HG03354 (cell line): Measurements from ENCODE around the gene MAT2A.
"Not testable (repeated sequence)": the region's sequence is repeated elsewhere in the genome, so short reads cannot be mapped to it uniquely, and the experiment has no call there.

Experiments
- ATAC-seq: cut with Tn5 transposase; IDR thresholded peaks from one replicate; pipeline ENCODE4 v1.9.1; 2021; ENCODE audit warnings: mild to moderate bottlenecking; ENCODE audit not compliant: unreplicated experiment, poor library complexity, severe bottlenecking

The MAT2A gene

DNA sequence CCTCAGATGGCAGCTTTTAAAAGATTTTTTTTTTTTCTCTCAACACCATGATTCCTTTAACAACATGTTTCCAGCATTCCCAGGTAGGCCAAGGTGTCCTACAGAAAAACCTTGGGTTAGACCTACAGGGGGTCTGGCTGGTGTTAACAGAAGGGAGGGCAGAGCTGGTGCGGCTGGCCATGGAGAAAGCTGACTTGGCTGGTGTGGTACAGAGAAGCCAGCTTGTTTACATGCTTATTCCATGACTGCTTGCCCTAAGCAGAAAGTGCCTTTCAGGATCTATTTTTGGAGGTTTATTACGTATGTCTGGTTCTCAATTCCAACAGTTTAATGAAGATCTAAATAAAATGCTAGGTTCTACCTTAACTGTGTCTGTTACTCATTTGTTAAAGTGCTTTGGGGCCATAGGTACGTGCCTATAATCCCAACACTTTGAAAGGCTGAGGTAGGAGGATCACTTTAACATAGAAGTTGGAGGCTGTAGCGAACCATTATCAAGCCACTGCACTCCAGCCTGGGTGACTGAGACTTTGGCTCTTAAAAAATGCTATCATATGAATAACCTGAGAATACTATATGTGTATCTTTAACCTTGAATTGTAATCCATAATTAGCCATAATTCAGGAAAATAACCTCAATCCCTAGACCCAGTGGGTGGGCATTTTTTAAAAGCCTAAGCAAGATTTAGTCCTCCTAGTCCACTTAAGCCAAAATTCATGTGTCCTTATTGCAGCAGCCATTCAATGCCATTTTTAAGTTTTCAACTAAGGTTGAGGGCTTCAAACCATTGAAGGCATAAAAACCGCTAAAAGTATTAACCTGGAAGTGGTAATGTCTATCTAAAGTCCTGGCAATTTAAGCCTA lies 6.2 kb downstream of the MAT2A start:
- not testable (repeated sequence) for ATAC-seq

DNA sequence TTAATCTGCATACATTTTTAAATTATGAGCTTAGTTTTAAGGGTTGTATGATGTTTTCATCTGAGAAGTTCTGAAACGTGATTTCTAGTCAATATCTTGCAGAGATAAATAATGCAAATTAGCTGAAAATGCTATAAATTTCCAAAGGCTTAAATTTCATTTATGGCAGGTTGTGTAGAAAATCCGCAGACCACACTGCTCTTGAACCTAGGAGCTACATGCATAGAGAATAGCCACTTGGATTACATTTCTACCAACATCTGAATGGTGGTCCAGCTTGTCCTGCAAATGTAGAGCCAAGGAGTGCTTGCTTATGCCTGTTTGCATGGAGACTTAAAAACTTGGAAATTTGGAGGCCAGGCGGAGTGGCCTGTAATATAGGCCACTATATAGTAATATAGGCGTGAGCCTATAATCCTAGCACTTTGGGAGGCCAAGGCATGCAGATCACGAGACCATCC lies 6.8 kb downstream of the MAT2A start:
- no peak for ATAC-seq

DNA sequence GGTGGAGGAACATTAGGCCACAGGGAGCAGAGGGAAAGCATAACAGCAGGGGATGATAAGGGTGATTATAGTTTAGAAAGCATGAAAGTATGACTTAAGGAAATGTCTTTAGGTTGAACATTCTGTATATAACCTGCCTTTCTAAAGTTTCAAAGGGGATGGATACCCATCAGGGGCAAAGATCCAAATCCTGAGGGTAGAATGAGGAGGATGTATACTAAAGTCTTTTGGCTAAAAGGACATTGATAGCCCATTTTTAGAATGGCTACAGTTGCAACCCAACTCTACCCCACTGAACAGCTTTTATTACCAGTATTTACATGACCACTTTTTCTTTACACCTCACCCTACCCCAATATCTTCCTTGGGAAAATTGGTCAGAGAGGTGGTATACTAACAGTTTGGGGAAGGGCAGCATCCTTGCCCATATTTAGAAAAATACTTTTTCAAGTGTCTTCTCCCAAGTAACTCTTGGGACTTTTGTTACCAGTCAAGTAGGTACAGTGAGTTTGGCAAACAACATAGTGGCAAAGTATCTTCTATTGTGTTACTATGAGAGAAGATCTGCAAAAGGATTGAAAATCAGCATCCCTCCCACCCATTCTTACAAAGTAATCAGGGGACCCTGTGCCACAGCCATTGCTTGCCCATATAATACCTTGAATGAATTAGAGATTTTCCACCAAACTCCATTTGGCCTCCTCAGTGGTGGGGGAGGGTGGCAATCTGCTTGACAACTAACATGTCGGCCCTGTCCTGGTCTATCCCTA lies 8.3 kb downstream of the MAT2A start:
- no peak for ATAC-seq

DNA sequence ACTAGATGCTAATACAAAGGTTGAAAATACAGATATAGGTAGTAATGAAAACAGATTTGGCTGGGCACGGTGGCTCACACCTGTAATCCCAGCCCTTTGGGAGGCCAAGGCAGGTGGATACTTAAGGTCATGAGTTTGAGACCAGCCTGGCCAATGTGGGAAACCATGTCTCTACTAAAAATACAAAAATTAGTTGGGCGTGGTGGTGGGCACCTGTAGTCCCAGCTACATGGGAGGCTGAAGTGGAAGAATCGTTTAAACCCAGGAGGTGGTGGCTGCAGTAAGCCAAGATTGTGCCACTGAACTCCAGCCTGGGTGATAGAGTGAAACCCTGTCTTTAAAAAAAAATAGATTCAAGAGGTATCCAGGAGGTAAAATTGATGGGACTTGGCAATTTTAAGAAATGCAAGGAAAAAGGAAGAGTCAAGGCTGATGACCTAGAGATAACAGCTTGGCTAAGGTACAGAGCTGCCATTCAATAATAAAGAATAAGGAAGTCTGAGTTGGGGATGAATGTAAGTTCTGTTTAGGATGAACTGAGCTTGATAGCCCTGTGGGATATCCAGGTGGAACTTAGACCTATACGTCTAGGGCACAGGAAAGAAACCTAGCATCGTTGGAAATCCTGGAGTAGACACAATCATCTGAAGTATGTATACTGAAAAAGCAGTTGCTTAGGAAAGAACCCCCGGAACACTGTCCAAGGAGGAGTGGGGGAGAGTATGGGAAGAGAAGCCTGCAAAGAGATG lies 9.1 kb downstream of the MAT2A start:
- ATAC-seq, result no peak

- no peak for ATAC-seq
These were observed 9.6 kb downstream of the MAT2A start for GRCh38 chr2:85548608-85548900.

- ATAC-seq, result no peak
These were observed 10.1 kb downstream of the MAT2A start for GRCh38 chr2:85549095-85549494.

DNA sequence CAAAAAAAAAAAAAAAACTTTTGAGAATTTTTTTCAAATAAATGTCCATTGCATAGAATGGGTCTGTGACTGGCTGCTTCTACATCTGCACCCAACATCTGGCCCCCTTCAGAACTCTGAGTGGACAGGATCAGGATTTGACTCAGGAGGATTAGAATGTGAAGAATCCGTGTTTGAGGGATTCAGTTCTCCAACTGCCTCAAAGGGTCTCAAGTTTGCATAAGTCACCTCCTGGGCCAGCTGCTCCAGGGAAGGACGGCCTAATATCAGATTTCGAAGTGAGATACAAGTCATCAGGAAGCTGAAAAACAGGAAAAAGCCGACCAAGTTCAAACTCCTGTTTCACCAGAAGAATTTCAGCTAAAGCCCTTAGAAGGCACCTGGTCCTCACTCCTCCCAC lies 10.9 kb downstream of the MAT2A start:
- no peak for ATAC-seq

GRCh38 chr2:85550486-85550885 lies 11.5 kb downstream of the MAT2A start:
- no peak for ATAC-seq

- ATAC-seq, result peak; percentile 75
These were observed 13.0 kb downstream of the MAT2A start for GRCh38 chr2:85551698-85552678.

- ATAC-seq, result no peak
These were observed 14.2 kb downstream of the MAT2A start for GRCh38 chr2:85553184-85553583.

DNA sequence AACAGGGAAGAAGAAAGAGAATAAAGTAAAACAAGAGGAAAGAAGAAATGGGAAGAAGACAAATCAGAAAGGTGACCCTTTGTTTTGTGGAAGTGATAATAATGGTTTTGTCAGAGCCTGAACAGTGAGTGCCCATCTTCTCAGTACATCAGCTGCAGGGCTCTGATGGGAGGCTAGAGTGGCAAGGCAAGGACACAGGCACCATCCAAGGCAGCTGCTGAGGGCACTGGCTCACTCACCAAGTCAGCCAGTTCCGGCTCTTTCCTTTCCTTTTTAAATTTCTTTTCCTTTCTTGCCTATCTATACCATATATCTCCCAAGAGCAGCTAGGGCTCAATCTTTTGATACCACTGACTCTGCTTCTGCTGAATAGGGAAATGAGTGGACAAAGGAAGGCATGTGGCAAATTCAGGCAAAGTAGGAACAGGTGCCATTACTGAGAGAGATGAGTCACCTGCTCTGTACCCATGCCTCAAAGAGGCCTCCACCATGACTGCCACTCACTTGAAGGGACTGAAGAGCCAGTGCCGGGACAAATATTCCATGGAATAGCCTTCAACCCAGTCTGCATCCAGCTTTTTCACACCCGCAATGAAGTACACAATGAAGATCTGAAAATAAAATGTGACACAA lies 16.1 kb downstream of the MAT2A start:
- no peak for ATAC-seq

DNA sequence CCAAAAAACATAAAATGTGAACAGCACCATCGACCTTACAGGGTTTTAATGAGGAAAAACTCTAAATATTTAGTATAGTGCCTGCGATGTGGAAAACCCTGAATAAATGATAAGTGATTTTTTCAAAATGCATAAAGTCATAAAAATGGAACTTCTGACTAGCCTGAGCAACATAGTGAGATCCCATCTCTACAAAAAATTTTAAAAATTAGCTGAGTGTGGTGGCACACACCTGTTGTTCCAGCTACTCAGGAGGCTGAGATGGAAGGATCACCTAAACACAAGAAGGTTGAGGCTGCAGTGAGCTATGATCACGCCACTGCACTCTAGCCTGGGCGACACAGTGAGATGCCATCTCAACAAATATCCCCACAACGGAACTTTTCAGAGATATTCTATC lies 18.2 kb downstream of the MAT2A start:
- no peak for ATAC-seq

GRCh38 chr2:85558160-85558559 lies 19.2 kb downstream of the MAT2A start:
- ATAC-seq, result no peak

GRCh38 chr2:85560403-85560726 lies 21.4 kb downstream of the MAT2A start:
- ATAC-seq, result not testable (repeated sequence)

GRCh38 chr2:85560812-85561279 lies 21.9 kb downstream of the MAT2A start:
- ATAC-seq, result peak; percentile 13

DNA sequence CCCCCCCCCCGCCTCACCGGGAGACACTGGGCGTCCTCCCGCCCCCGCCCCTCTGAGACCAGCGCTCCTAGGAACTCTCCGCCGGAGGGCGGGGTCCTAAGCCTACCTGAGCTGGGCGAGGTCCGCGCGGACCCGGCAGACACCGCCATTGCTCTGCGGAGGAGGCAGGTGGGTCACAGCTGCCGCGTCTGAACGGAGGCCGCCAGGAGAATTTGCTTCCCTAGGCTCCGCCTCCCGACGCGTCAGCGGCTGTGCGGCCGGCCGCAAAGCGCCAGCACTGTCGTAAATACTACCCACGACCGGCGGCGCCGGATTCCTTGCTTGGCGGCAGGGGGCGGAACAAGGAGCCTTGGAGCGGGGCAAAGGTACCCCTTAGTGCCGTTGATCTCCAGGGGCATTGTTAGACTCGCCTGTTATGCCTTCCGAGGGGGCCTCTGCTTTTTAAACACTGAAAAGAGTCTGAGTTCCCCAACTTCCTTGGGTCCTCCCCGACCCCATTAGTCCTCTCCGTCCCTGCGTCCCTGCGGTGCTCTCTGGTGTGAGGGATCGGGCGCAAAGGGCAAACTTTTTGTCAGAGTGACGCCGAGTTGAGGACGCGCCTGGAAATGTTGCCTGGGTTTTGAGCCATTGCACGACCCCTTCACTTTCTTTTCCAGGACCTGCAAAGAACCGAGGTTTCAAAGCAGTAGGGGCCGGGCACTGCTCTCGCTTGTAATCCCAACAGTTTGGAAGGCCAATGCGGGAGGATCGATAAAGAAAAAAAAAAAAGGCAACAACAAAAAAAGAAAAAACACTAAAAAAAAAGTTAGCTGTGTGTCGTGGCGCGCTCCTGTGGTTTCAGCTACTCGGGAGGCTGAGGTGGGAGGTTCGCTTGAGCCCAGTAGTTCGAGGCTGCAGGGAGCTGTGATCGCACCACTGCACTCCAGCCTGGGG lies 22.6 kb downstream of the MAT2A start, which contains the start of gene GGCX:
TSS of gene GGCX (minus strand) at position 214 of the 933 bp plus-strand sequence. CDS start at position 149, 65 bp downstream.
- peak; percentile 91 for ATAC-seq

DNA sequence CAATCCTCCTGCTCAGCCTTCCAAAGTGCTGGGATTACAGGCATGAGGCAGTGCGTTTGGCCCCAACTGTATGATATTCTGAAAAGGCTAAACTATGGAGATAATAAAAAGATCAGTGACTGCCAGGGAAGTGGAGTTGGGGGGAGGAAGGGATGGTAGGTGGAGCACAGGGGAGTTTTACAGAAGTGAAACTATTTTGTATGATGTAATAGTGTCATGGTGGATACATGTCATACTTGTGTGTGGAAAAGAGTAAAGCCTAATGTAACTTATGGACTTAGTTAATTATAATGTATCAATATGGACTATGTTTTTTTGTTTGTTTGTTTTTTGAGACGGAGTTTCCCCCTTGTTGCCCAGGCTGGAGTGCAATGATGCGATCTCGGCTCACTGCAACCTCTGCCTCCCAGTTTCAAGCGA lies 25.2 kb downstream of the MAT2A start:
- ATAC-seq, result peak; percentile 35

GRCh38 chr2:85566265-85566664 lies 27.3 kb downstream of the MAT2A start:
- no peak for ATAC-seq
